ENCODE data around the gene RASGRF1. TPM values are rescaled to one million over a fixed set of nuclear protein-coding genes. Genes with fewer than 3 reads are reported as not detected.

The RASGRF1 gene
- total and polyA plus RNA-seq, 2 donors (not counting 1 experiment from before 2014, with no cell fraction given), result 1.0 to 9.4 TPM

DNA sequence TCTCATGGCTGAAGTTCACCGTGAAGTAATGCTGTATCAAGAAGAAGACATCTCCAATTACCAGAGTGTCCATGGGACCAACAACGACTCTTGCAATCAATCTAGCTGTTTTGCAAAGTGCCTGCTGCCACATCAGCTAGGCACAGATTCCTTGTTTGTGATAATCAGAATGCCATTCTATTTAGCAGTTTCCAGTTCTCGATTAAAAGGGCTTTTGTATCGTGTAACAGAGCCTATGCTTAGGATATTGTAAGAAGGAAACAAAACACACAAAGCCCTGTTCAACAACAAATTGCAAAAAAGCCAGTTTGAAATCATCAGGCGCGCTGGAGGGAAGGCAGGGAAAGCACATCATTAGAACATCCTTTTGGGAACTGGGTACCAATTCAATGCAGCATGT is 26.1 kb downstream of the RASGRF1 start:
- H3K9me3 Mint-ChIP-seq (ENCODE audit: insufficient read depth), result no peaks in the 10 kb centered on the region
- Histone ChIP-seq H3K4me2 (replicated peaks; ENCODE audit: low read depth, low read length, poor library complexity, severe bottlenecking) (no peak overlapping the region), H3K79me2 (ENCODE audit: control insufficient read depth, insufficient read depth, low read length) (no peaks in the 10 kb centered on the region), H3K4me3 (ENCODE audit: control extremely low read depth in 1 of 5, extremely low read depth in 1 of 5, insufficient read depth in 1 of 5, low read depth in 2 of 5, low read length in 4 of 5) (no peak overlapping the region), H2AFZ (ENCODE audit: insufficient read depth, low read depth, low read length, poor library complexity, severe bottlenecking) (no peak overlapping the region), H3K9ac (ENCODE audit: low read length) (no peak overlapping the region), H3K36me3 (replicated peaks in 1 of 2; ENCODE audit: control extremely low read depth in 1 of 2, control insufficient read depth in 1 of 2, extremely low read depth in 1 of 2, insufficient read depth in 2 of 2, low read length in 1 of 2) (no peaks in the 10 kb centered on the region), H3K4me1 (ENCODE audit: control insufficient read depth in 2 of 2, insufficient read depth in 2 of 2, low read length in 2 of 2) (no peaks in the 10 kb centered on the region), H3K27ac (ENCODE audit: low read length in 2 of 2) (no peak overlapping the region), H4K20me1 (ENCODE audit: control insufficient read depth, insufficient read depth, low read length, poor library complexity, severe bottlenecking) (no peaks in the 10 kb centered on the region), H3K9me3 (ENCODE audit: control extremely low read depth in 1 of 3, control insufficient read depth in 2 of 3, insufficient read depth in 1 of 3, low read length in 2 of 3) (no peaks in the 10 kb centered on the region), H3K27me3 (replicated peaks in 1 of 4; ENCODE audit: control extremely low read depth in 1 of 4, control insufficient read depth in 3 of 4, insufficient read depth in 4 of 4, low read length in 3 of 4) (peaks cover 0 to 3% (median 0%) of the 10 kb centered on the region in 4 experiments)
- ATAC-seq (ENCODE audit: low read depth) (no peak), DNase-seq (no peak)
- H3K4me1 Mint-ChIP-seq, result peaks cover 2% of the 10 kb centered on the region
- H3K4me3 Mint-ChIP-seq, result no peak overlapping the region
- ChIA-PET CTCF (no interaction called here), POLR2A (no interaction called here)
- intact Hi-C loops (cut with micrococcal nuclease), result no loop called here
- peaks cover 20% of the 10 kb centered on the region for H3K27me3 Mint-ChIP-seq
- TF ChIP-seq CTCF (IDR thresholded peaks at IDR 0.05) (no peak), EZH2 (IDR thresholded peaks at IDR 0.05; ENCODE audit: borderline replicate concordance, insufficient read depth, low read depth, low read length, poor library complexity, severe bottlenecking) (no peak)
- no peak overlapping the region for H3K27ac Mint-ChIP-seq
- WGBS (ENCODE audit: insufficient coverage), result 97% methylated on average over 4 of the region's 6 CpGs

GRCh38 chr15:79060175-79060574 is 30.4 kb downstream of the RASGRF1 start:
- DNase-seq, result no peak
- intact Hi-C loops (cut with micrococcal nuclease), result no loop called here
- Histone ChIP-seq H3K4me1 (ENCODE audit: control insufficient read depth in 2 of 2, insufficient read depth in 2 of 2, low read length in 2 of 2) (no peaks in the 10 kb centered on the region), H3K9ac (ENCODE audit: low read length) (no peak overlapping the region), H3K4me3 (ENCODE audit: control extremely low read depth in 1 of 5, extremely low read depth in 1 of 5, insufficient read depth in 1 of 5, low read depth in 2 of 5, low read length in 4 of 5) (no peak overlapping the region), H3K27me3 (replicated peaks in 1 of 4; ENCODE audit: control extremely low read depth in 1 of 4, control insufficient read depth in 3 of 4, insufficient read depth in 4 of 4, low read length in 3 of 4) (peaks cover 0 to 6% (median 0%) of the 10 kb centered on the region in 4 experiments), H3K36me3 (replicated peaks in 1 of 2; ENCODE audit: control extremely low read depth in 1 of 2, control insufficient read depth in 1 of 2, extremely low read depth in 1 of 2, insufficient read depth in 2 of 2, low read length in 1 of 2) (no peaks in the 10 kb centered on the region), H3K79me2 (ENCODE audit: control insufficient read depth, insufficient read depth, low read length) (no peaks in the 10 kb centered on the region), H3K27ac (ENCODE audit: low read length in 2 of 2) (no peak overlapping the region), H2AFZ (ENCODE audit: insufficient read depth, low read depth, low read length, poor library complexity, severe bottlenecking) (no peak overlapping the region), H3K9me3 (ENCODE audit: control extremely low read depth in 1 of 3, control insufficient read depth in 2 of 3, insufficient read depth in 1 of 3, low read length in 2 of 3) (no peaks in the 10 kb centered on the region), H3K4me2 (replicated peaks; ENCODE audit: low read depth, low read length, poor library complexity, severe bottlenecking) (no peak overlapping the region), H4K20me1 (ENCODE audit: control insufficient read depth, insufficient read depth, low read length, poor library complexity, severe bottlenecking) (no peaks in the 10 kb centered on the region)
- Mint-ChIP-seq H3K9me3 (ENCODE audit: insufficient read depth) (no peaks in the 10 kb centered on the region), H3K27ac (no peak overlapping the region), H3K4me3 (no peak overlapping the region), H3K27me3 (peaks cover 33% of the 10 kb centered on the region), H3K4me1 (no peaks in the 10 kb centered on the region)
- WGBS (ENCODE audit: insufficient coverage), result 70% methylated on average over 2 of the region's 4 CpGs
- no peak for TF ChIP-seq EZH2 (IDR thresholded peaks at IDR 0.05; ENCODE audit: borderline replicate concordance, insufficient read depth, low read depth, low read length, poor library complexity, severe bottlenecking)
- TF ChIP-seq CTCF (IDR thresholded peaks at IDR 0.05), result no peak
- ChIA-PET CTCF (no interaction called here), POLR2A (no interaction called here)
- ATAC-seq (ENCODE audit: low read depth), result no peak

All from B cell (primary cell).